Measurements from ENCODE around the gene CLEC16A.
"Not testable (repeated sequence)": the region's sequence is repeated elsewhere in the genome, so short reads cannot be mapped to it uniquely, and the experiment has no call there.

The CLEC16A gene

GRCh38 chr16:10939649-10940234, 4.6 kb upstream of the CLEC16A start:
- Histone ChIP-seq H3K79me2 (ENCODE audit: insufficient read depth, low read length) (peaks cover 67% of the 10 kb centered on the region), H3K4me1 (ENCODE audit: insufficient read depth, low read length) (peaks cover 73% of the 10 kb centered on the region), H3K4me3 (ENCODE audit: low read depth in 1 of 2, low read length in 2 of 2) (peak overlapping the region in 1 of 2 experiments; percentile 78; a peak in 1 of 4 replicates), H3K9me3 (ENCODE audit: insufficient read depth, low read length, severe bottlenecking) (no peaks in the 10 kb centered on the region), H3K4me2 (ENCODE audit: insufficient read depth, low read length) (peak overlapping the region; percentile 98), H3K27ac (ENCODE audit: low read length) (no peak overlapping the region), H4K20me1 (ENCODE audit: insufficient read depth, low read length) (peaks cover 53% of the 10 kb centered on the region), H3K27me3 (ENCODE audit: insufficient read depth, low read length, poor library complexity) (no peaks in the 10 kb centered on the region), H2AFZ (ENCODE audit: low read depth, low read length) (no peak overlapping the region), H3K36me3 (ENCODE audit: insufficient read depth, low read length) (peaks cover 43% of the 10 kb centered on the region), H3K9ac (ENCODE audit: low read depth, low read length) (peak overlapping the region; percentile 50)
- DNase-seq (no peak), ATAC-seq (ENCODE audit: insufficient read depth, low read depth) (no peak)
- no peak for TF ChIP-seq EZH2 (IDR thresholded peaks at IDR 0.05; ENCODE audit: borderline replicate concordance, low read depth, low read length, severe bottlenecking)
- no peak for TF ChIP-seq CTCF (IDR thresholded peaks at IDR 0.05; ENCODE audit: borderline replicate concordance, extremely low read depth, low read length, poor library complexity, severe bottlenecking)

- H3K9ac ChIP-seq (ENCODE audit: low read depth, low read length), result peak overlapping the region; percentile 50
- peak overlapping the region; percentile 53 for H3K27ac ChIP-seq (ENCODE audit: low read length)
- TF ChIP-seq EZH2 (IDR thresholded peaks at IDR 0.05; ENCODE audit: borderline replicate concordance, low read depth, low read length, severe bottlenecking) (no peak), CTCF (IDR thresholded peaks at IDR 0.05; ENCODE audit: borderline replicate concordance, extremely low read depth, low read length, poor library complexity, severe bottlenecking) (no peak)
- H3K27me3 ChIP-seq (ENCODE audit: insufficient read depth, low read length, poor library complexity), result no peaks in the 10 kb centered on the region
- H3K4me1 ChIP-seq (ENCODE audit: insufficient read depth, low read length), result peaks cover 80% of the 10 kb centered on the region
- H3K36me3 ChIP-seq (ENCODE audit: insufficient read depth, low read length), result peaks cover 39% of the 10 kb centered on the region
- peak overlapping the region; percentile 98 for H3K4me2 ChIP-seq (ENCODE audit: insufficient read depth, low read length)
- H3K4me3 ChIP-seq (ENCODE audit: low read depth in 1 of 2, low read length in 2 of 2), result peak overlapping the region; percentile 46 to 78; a peak in 3 of 4 replicates
- H2AFZ ChIP-seq (ENCODE audit: low read depth, low read length), result no peak overlapping the region
- peaks cover 56% of the 10 kb centered on the region for H4K20me1 ChIP-seq (ENCODE audit: insufficient read depth, low read length)
- DNase-seq (no peak), ATAC-seq (ENCODE audit: insufficient read depth, low read depth) (no peak)
- peaks cover 67% of the 10 kb centered on the region for H3K79me2 ChIP-seq (ENCODE audit: insufficient read depth, low read length)
- H3K9me3 ChIP-seq (ENCODE audit: insufficient read depth, low read length, severe bottlenecking), result no peaks in the 10 kb centered on the region
Measured at GRCh38 chr16:10940501-10941079, 3.8 kb upstream of the CLEC16A start.

GRCh38 chr16:10941127-10941933, 3.0 kb upstream of the CLEC16A start:
- Histone ChIP-seq H3K27ac (ENCODE audit: low read length) (peak overlapping the region; percentile 53), H3K4me3 (ENCODE audit: low read depth in 1 of 2, low read length in 2 of 2) (peak overlapping the region; percentile 46 to 78; a peak in 3 of 4 replicates), H3K9me3 (ENCODE audit: insufficient read depth, low read length, severe bottlenecking) (no peaks in the 10 kb centered on the region), H3K4me1 (ENCODE audit: insufficient read depth, low read length) (peaks cover 83% of the 10 kb centered on the region), H3K4me2 (ENCODE audit: insufficient read depth, low read length) (peak overlapping the region; percentile 98), H3K79me2 (ENCODE audit: insufficient read depth, low read length) (peaks cover 70% of the 10 kb centered on the region), H3K36me3 (ENCODE audit: insufficient read depth, low read length) (peaks cover 34% of the 10 kb centered on the region), H3K9ac (ENCODE audit: low read depth, low read length) (peak overlapping the region; percentile 50), H2AFZ (ENCODE audit: low read depth, low read length) (peak overlapping the region; percentile 72), H3K27me3 (ENCODE audit: insufficient read depth, low read length, poor library complexity) (no peaks in the 10 kb centered on the region), H4K20me1 (ENCODE audit: insufficient read depth, low read length) (peaks cover 59% of the 10 kb centered on the region)
- DNase-seq (peak; percentile 39), ATAC-seq (ENCODE audit: insufficient read depth, low read depth) (no peak)
- TF ChIP-seq CTCF (IDR thresholded peaks at IDR 0.05; ENCODE audit: borderline replicate concordance, extremely low read depth, low read length, poor library complexity, severe bottlenecking) (no peak), EZH2 (IDR thresholded peaks at IDR 0.05; ENCODE audit: borderline replicate concordance, low read depth, low read length, severe bottlenecking) (no peak)

- Histone ChIP-seq H4K20me1 (ENCODE audit: insufficient read depth, low read length) (peaks cover 58% of the 10 kb centered on the region), H2AFZ (ENCODE audit: low read depth, low read length) (peak overlapping the region; percentile 72), H3K4me2 (ENCODE audit: insufficient read depth, low read length) (peak overlapping the region; percentile 98), H3K9ac (ENCODE audit: low read depth, low read length) (peak overlapping the region; percentile 50), H3K4me3 (ENCODE audit: low read depth in 1 of 2, low read length in 2 of 2) (peak overlapping the region; percentile 46 to 78; a peak in 3 of 4 replicates), H3K36me3 (ENCODE audit: insufficient read depth, low read length) (peaks cover 32% of the 10 kb centered on the region), H3K79me2 (ENCODE audit: insufficient read depth, low read length) (peaks cover 74% of the 10 kb centered on the region), H3K4me1 (ENCODE audit: insufficient read depth, low read length) (peaks cover 83% of the 10 kb centered on the region)
- H3K27me3 ChIP-seq (ENCODE audit: insufficient read depth, low read length, poor library complexity); H3K27ac ChIP-seq (ENCODE audit: low read length); H3K9me3 ChIP-seq (ENCODE audit: insufficient read depth, low read length, severe bottlenecking); DNase-seq: not testable (repeated sequence)
- peak; percentile 13 for ATAC-seq (ENCODE audit: insufficient read depth, low read depth)
Measured at GRCh38 chr16:10941935-10942351, 2.4 kb upstream of the CLEC16A start.
